B cell (primary cell): ENCODE data around the gene PCGF5. TPM values are rescaled to one million over a fixed set of nuclear protein-coding genes. Genes with fewer than 3 reads are reported as not detected.

Source experiments
- ATAC-seq: fragments of 200-7000 bp; cut with Tn5 transposase; one replicate; pipeline ENCODE4 v1.10.0; 2021; ENCODE audit warnings: low read depth, mild to moderate bottlenecking, moderate number of reproducible peaks, moderate library complexity
- CTCF ChIA-PET: fragments of 350-600 bp; sonication (Branson Sonifier 250); formaldehyde crosslinking; loops from one replicate; lab custom pipeline; 2021; ENCODE audit warnings: antibody characterized with exemption, inconsistent platforms; lab: Charles Lee
- POLR2A ChIA-PET: fragments of 350-600 bp; sonication (Branson Sonifier 250); formaldehyde crosslinking; loops from one replicate; lab custom pipeline; 2021; ENCODE audit warnings: antibody characterized with exemption; lab: Charles Lee
- DNase-seq: peaks from one replicate; pipeline ENCODE4 v3.0.0; 2013
- H2AFZ ChIP-seq: 2 replicates; pipeline ENCODE4 v1.6.1; 2012; ENCODE audit warnings: mild to moderate bottlenecking, low read depth, low read length; ENCODE audit not compliant: insufficient read depth, poor library complexity, severe bottlenecking
- H3K27ac ChIP-seq, 2 donors: 1 replicate in 1 of 2; 2 replicates in 1 of 2; pipeline ENCODE4 v1.5.1; 2012 to 2013; ENCODE audit warnings: low read length in 2 of 2, mild to moderate bottlenecking in 2 of 2, moderate library complexity in 1 of 2
- H3K27me3 ChIP-seq, 4 experiments: fragments of 200-600 bp in 1 of 4; sonication (generic) in 1 of 4; replicated peaks in 1 of 4; 1 replicate in 2 of 4; 2 replicates in 2 of 4; pipeline versions ENCODE4 v1.6.1 to v1.7.0; 2013 to 2016; ENCODE audit warnings: low read length in 3 of 4, mild to moderate bottlenecking in 2 of 4, mixed read lengths in 1 of 4, moderate library complexity in 1 of 4; ENCODE audit not compliant: insufficient read depth in 4 of 4, control insufficient read depth in 3 of 4; ENCODE audit errors: control extremely low read depth in 1 of 4
- H3K36me3 ChIP-seq, 2 experiments: replicated peaks in 1 of 2; 1 replicate in 1 of 2; 2 replicates in 1 of 2; pipeline versions ENCODE4 v1.6.1 to v1.7.1; 2013; ENCODE audit warnings: low read length in 1 of 2; ENCODE audit not compliant: insufficient read depth in 2 of 2, control insufficient read depth in 1 of 2; ENCODE audit errors: control extremely low read depth in 1 of 2, extremely low read depth in 1 of 2
- H3K4me1 ChIP-seq, 2 donors: fragments of 200-600 bp in 1 of 2; sonication (generic) in 1 of 2; 1 replicate in 1 of 2; 2 replicates in 1 of 2; pipeline versions ENCODE4 v1.5.1 to v1.6.1; 2013 to 2017; ENCODE audit warnings: low read length in 2 of 2; ENCODE audit not compliant: control insufficient read depth in 2 of 2, insufficient read depth in 2 of 2
- H3K4me2 ChIP-seq: replicated peaks from 2 replicates; pipeline ENCODE3; 2012; ENCODE audit warnings: mild to moderate bottlenecking, low read depth, low read length; ENCODE audit not compliant: poor library complexity, severe bottlenecking
- H3K4me3 ChIP-seq, 5 experiments: fragments of 200-600 bp in 1 of 5; sonication (generic) in 1 of 5; 1 replicate in 3 of 5; 2 replicates in 2 of 5; pipeline versions ENCODE4 v1.5.1 to v1.7.0; 2011 to 2016; ENCODE audit warnings: low read length in 4 of 5, mild to moderate bottlenecking in 4 of 5, low read depth in 2 of 5, control low read depth in 1 of 5, moderate library complexity in 1 of 5; ENCODE audit not compliant: insufficient read depth in 1 of 5; ENCODE audit errors: control extremely low read depth in 1 of 5, extremely low read depth in 1 of 5
- H3K79me2 ChIP-seq: fragments of 200-600 bp; sonication (generic); one replicate; pipeline ENCODE4 v1.6.0; 2016; ENCODE audit warnings: low read length; ENCODE audit not compliant: control insufficient read depth, insufficient read depth
- H3K9ac ChIP-seq: fragments of 200-600 bp; sonication (generic); 2 replicates; pipeline ENCODE4 v1.6.1; 2017; ENCODE audit warnings: mild to moderate bottlenecking, low read length, moderate library complexity
- H3K9me3 ChIP-seq, 3 donors: one replicate each; pipeline versions ENCODE4 v1.6.1 to v1.7.1; 2013; ENCODE audit warnings: low read length in 2 of 3; ENCODE audit not compliant: control insufficient read depth in 2 of 3, insufficient read depth in 1 of 3; ENCODE audit errors: control extremely low read depth in 1 of 3
- H4K20me1 ChIP-seq: 2 replicates; pipeline ENCODE4 v1.6.0; 2012; ENCODE audit warnings: mild to moderate bottlenecking, low read length; ENCODE audit not compliant: insufficient read depth, control insufficient read depth, poor library complexity, severe bottlenecking
- H3K27ac Mint-ChIP-seq: one replicate; pipeline ENCODE4 v1.8.0; 2021; ENCODE audit warnings: mixed read lengths
- H3K27me3 Mint-ChIP-seq: one replicate; pipeline ENCODE4 v1.8.0; 2021; ENCODE audit warnings: mixed read lengths
- H3K4me1 Mint-ChIP-seq: one replicate; pipeline ENCODE4 v1.8.0; 2021; ENCODE audit warnings: mixed read lengths
- H3K4me3 Mint-ChIP-seq: one replicate; pipeline ENCODE4 v1.8.0; 2021; ENCODE audit warnings: mixed read lengths
- H3K9me3 Mint-ChIP-seq: one replicate; pipeline ENCODE4 v1.8.0; 2022; ENCODE audit warnings: mixed read lengths; ENCODE audit not compliant: insufficient read depth
- CTCF ChIP-seq: fragments of 200-600 bp; IDR thresholded peaks from one replicate; pipeline ENCODE4 v1.8.0; 2022; ENCODE audit warnings: antibody characterized with exemption, mild to moderate bottlenecking
- EZH2 ChIP-seq: IDR thresholded peaks from 2 replicates; pipeline ENCODE4 v1.6.1; 2012; ENCODE audit warnings: borderline replicate concordance, low read depth, mild to moderate bottlenecking, moderate library complexity, low read length; ENCODE audit not compliant: insufficient read depth, poor library complexity, severe bottlenecking
- WGBS: methylation state at CpG from one replicate; pipeline ENCODE4 v1.1.5; 2013; ENCODE audit warnings: missing lambda C conversion rate; ENCODE audit not compliant: insufficient coverage; 5-methylcytosine and 5-hydroxymethylcytosine counted together
- intact Hi-C: fragments of 100-400 bp; cut with micrococcal nuclease; formaldehyde crosslinking; loops from one replicate; pipeline ENCODE4 v1.10.0; 2022
- polyA plus RNA-seq: library from polyadenylated mRNA; depleted of rRNA; stranded (reverse); fragments of >200 nt; gene quantifications from 2 replicates; pipeline ENCODE4 v1.2.3, GENCODE V29; 2012
- total RNA-seq, 2 donors: library from RNA; stranded (reverse); fragments of 120-200 nt in 1 of 2; gene quantifications; 1 replicate in 1 of 2; 2 replicates in 1 of 2; pipeline versions ENCODE4 v1.2.3 to v1.2.4, GENCODE V29; 2013 to 2022

Gene PCGF5
- total and polyA plus RNA-seq, 2 donors (not counting 1 experiment from before 2014, with no cell fraction given), result 37.6 to 102 TPM

GRCh38 chr10:91309711-91310110, 89.2 kb downstream of the PCGF5 start:
- no peaks in the 10 kb centered on the region for H3K9me3 ChIP-seq
- intact Hi-C loops, result no loop called here
- ChIA-PET POLR2A (no interaction called here), CTCF (interaction anchor here (3.9 kb wide), 1 partner anchor 11 kb away, joined by 25 read pairs; no protein-coding TSS in a partner anchor)
- Mint-ChIP-seq H3K4me3 (no peak overlapping the region), H3K27me3 (peaks cover 25% of the 10 kb centered on the region), H3K27ac (no peak overlapping the region), H3K4me1 (no peaks in the 10 kb centered on the region), H3K9me3 (no peaks in the 10 kb centered on the region)
- H3K4me1 ChIP-seq, result no peaks in the 10 kb centered on the region
- H3K4me2 ChIP-seq, result no peak overlapping the region
- no peaks in the 10 kb centered on the region for H3K36me3 ChIP-seq
- H2AFZ ChIP-seq, result no peak overlapping the region
- no peaks in the 10 kb centered on the region for H3K79me2 ChIP-seq
- no peaks in the 10 kb centered on the region for H4K20me1 ChIP-seq
- ATAC-seq (no peak), DNase-seq (no peak)
- no peak overlapping the region for H3K27ac ChIP-seq
- 91% methylated on average over 3 of the region's 3 CpGs for WGBS
- H3K9ac ChIP-seq, result no peak overlapping the region
- H3K4me3 ChIP-seq, result no peak overlapping the region
- peaks cover 0 to 7% (median 0%) of the 10 kb centered on the region in 4 experiments for H3K27me3 ChIP-seq
- TF ChIP-seq CTCF (no peak), EZH2 (no peak)

- H3K4me3 ChIP-seq, result no peak overlapping the region
These were observed 91.3 kb downstream of the PCGF5 start for GRCh38 chr10:91311601-91312381.

More at GRCh38 chr10:91311601-91312381, 91.3 kb downstream of the PCGF5 start:
- Mint-ChIP-seq H3K9me3 (no peaks in the 10 kb centered on the region), H3K27ac (no peak overlapping the region), H3K4me3 (no peak overlapping the region), H3K4me1 (no peaks in the 10 kb centered on the region), H3K27me3 (peaks cover 25% of the 10 kb centered on the region)
- TF ChIP-seq EZH2, result no peak
- TF ChIP-seq CTCF, result no peak
- H2AFZ ChIP-seq, result no peak overlapping the region
- intact Hi-C loops, result no loop called here
- H3K4me1 ChIP-seq, result no peaks in the 10 kb centered on the region
- H4K20me1 ChIP-seq, result no peaks in the 10 kb centered on the region
- no peak for DNase-seq
- H3K9ac ChIP-seq, result no peak overlapping the region
- H3K9me3 ChIP-seq, result no peaks in the 10 kb centered on the region
- H3K36me3 ChIP-seq, result no peaks in the 10 kb centered on the region
- ChIA-PET CTCF (interaction anchor here (1.4 kb wide), 2 partner anchors 13 to 51 kb away, joined by 5 to 6 read pairs; no protein-coding TSS in a partner anchor), POLR2A (no interaction called here)
- no peak overlapping the region for H3K27ac ChIP-seq
- no peak overlapping the region for H3K4me2 ChIP-seq
- no peaks in the 10 kb centered on the region for H3K79me2 ChIP-seq
- peaks cover 0 to 7% (median 0%) of the 10 kb centered on the region in 4 experiments for H3K27me3 ChIP-seq
- ATAC-seq, result no peak
